Testis (tissue), 3 donors: ENCODE results near the gene NKAIN2. TPM values are rescaled to one million over a fixed set of nuclear protein-coding genes. Genes with fewer than 3 reads are reported as not detected.

Experiments
- DNase-seq: peaks from one replicate; pipeline ENCODE4 v3.0.0-alpha.2; 2019
- H3K27ac ChIP-seq, 2 donors: fragments of 200-600 bp; sonication (generic); one replicate each; pipeline ENCODE4 v1.5.1; 2019
- H3K27me3 ChIP-seq: fragments of 200-600 bp; sonication (generic); one replicate; pipeline ENCODE4 v1.5.1; 2019
- H3K36me3 ChIP-seq: fragments of 200-600 bp; sonication (generic); one replicate; pipeline ENCODE4 v1.5.1; 2017; ENCODE audit warnings: low read depth; ENCODE audit errors: missing control alignments
- H3K4me1 ChIP-seq: fragments of 200-600 bp; sonication (generic); one replicate; pipeline ENCODE4 v1.5.1; 2019
- H3K4me3 ChIP-seq, 2 donors: fragments of 200-600 bp; sonication (generic); one replicate each; pipeline ENCODE4 v1.5.1; 2017 to 2019
- H3K9me3 ChIP-seq: fragments of 200-600 bp; sonication (generic); one replicate; pipeline ENCODE4 v1.5.1; 2017
- POLR2A ChIP-seq: fragments of 450-650 bp; IDR thresholded peaks from one replicate; pipeline ENCODE4 v1.6.1; 2017; ENCODE audit warnings: antibody characterized with exemption, mild to moderate bottlenecking, moderate library complexity
- WGBS, 2 donors: methylation state at CpG; one replicate each; pipeline ENCODE4 v1.1.5; 2018; 5-methylcytosine and 5-hydroxymethylcytosine counted together
- intact Hi-C: fragments of 100-400 bp; cut with DNase I; formaldehyde crosslinking; loops from one replicate; pipeline ENCODE4 v1.15.1; 2023; ENCODE audit warnings: low total_unique reads
- polyA plus RNA-seq: library from polyadenylated mRNA; stranded (reverse); fragments of 350-450 nt; fragmentation: Illumina TruSeq; extraction: RNeasy Lipid Tissue Mini Kit (QIAGEN cat#74804); gene quantifications from one replicate; pipeline ENCODE4 v1.2.3, GENCODE V29; 2014; ENCODE audit warnings: low read depth, low replicate concordance; ENCODE audit not compliant: insufficient read depth
- total RNA-seq, 2 donors: library from RNA; depleted of rRNA; stranded (reverse); fragments of >200 nt; gene quantifications; one replicate each; pipeline ENCODE4 v1.2.3, GENCODE V29; 2016
- TF ChIP-seq, protein P1 (sequence below), 3 experiments: fragments of 450-650 bp in 2 of 3; fragments of 200-600 bp in 1 of 3; sonication (generic) in 1 of 3; IDR thresholded peaks; one replicate each; pipeline ENCODE4 v1.5.1; 2016 to 2019; ENCODE audit warnings: antibody characterized with exemption in 3 of 3, mild to moderate bottlenecking in 2 of 3, moderate library complexity in 1 of 3

Gene NKAIN2
- total and polyA plus RNA-seq, 3 donors from 2014 or later, result 0.56 to 1.1 (median 0.71) TPM

DNA sequence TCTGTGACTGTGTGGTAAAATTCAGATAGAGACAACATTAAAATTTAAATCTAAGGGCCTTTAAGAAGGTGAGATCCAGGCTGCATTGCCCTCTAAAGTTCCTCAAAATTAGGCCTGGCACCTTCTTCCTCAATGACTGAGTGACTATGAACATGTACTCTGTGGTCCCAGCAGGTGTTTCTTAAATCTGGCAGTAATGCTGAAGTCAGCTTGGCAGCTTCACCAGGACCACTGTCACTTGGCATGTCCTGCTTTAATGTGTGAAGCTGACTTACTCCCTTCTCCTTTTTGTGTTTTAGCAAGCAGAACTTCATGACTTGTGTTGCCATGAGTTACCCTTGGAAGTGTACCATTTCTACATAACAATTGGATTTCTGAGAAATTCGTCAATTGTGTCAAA, 141.7 kb downstream of the NKAIN2 start:
- 61 to 75% methylated on average over 1 of the region's 1 CpG for WGBS, 2 donors

DNA sequence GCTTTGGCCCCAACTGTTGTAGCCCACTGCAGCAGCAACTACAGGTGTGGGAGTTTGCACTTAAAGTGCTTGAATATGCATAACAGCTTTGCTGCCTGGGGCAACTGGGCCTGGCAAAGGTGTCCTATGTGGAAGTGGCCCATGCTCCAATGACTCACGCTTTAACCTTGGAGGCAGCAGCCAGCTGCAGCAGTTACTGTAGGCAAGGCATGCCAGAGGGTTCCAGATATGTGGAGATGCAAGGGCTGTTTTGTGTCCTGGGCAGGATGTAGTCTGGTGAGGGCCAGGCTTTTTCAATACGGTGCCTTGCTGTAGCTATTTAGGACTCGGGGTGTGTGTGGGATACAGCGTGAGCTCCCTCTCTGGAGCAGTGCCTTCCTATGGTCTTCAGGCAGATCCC, 150.3 kb downstream of the NKAIN2 start:
- WGBS, 2 donors, result 87 to 90% methylated on average over 4 of the region's 4 CpGs
- DNase-seq, result no peak
- Histone ChIP-seq H3K27ac (no peak overlapping the region), H3K9me3 (no peaks in the 10 kb centered on the region), H3K4me3 (no peak overlapping the region), H3K4me1 (no peaks in the 10 kb centered on the region), H3K36me3 (no peaks in the 10 kb centered on the region), H3K27me3 (no peaks in the 10 kb centered on the region)
- intact Hi-C loops, result no loop called here
- no peak for TF ChIP-seq POLR2A
- TF ChIP-seq, protein P1, sequence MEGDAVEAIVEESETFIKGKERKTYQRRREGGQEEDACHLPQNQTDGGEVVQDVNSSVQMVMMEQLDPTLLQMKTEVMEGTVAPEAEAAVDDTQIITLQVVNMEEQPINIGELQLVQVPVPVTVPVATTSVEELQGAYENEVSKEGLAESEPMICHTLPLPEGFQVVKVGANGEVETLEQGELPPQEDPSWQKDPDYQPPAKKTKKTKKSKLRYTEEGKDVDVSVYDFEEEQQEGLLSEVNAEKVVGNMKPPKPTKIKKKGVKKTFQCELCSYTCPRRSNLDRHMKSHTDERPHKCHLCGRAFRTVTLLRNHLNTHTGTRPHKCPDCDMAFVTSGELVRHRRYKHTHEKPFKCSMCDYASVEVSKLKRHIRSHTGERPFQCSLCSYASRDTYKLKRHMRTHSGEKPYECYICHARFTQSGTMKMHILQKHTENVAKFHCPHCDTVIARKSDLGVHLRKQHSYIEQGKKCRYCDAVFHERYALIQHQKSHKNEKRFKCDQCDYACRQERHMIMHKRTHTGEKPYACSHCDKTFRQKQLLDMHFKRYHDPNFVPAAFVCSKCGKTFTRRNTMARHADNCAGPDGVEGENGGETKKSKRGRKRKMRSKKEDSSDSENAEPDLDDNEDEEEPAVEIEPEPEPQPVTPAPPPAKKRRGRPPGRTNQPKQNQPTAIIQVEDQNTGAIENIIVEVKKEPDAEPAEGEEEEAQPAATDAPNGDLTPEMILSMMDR (IDR thresholded peaks at IDR 0.05), result no peak

More for the DNA sequence above, 141.7 kb downstream of the NKAIN2 start:
- no peak overlapping the region for H3K4me3 ChIP-seq
- intact Hi-C loops, result no loop called here
- H3K27ac ChIP-seq, result no peak overlapping the region
- no peaks in the 10 kb centered on the region for H3K4me1 ChIP-seq
- no peaks in the 10 kb centered on the region for H3K27me3 ChIP-seq
- H3K36me3 ChIP-seq, result no peaks in the 10 kb centered on the region
- no peak for DNase-seq
- TF ChIP-seq, protein P1 (IDR thresholded peaks at IDR 0.05), result no peak
- TF ChIP-seq POLR2A, result no peak
- H3K9me3 ChIP-seq, result no peaks in the 10 kb centered on the region

DNA sequence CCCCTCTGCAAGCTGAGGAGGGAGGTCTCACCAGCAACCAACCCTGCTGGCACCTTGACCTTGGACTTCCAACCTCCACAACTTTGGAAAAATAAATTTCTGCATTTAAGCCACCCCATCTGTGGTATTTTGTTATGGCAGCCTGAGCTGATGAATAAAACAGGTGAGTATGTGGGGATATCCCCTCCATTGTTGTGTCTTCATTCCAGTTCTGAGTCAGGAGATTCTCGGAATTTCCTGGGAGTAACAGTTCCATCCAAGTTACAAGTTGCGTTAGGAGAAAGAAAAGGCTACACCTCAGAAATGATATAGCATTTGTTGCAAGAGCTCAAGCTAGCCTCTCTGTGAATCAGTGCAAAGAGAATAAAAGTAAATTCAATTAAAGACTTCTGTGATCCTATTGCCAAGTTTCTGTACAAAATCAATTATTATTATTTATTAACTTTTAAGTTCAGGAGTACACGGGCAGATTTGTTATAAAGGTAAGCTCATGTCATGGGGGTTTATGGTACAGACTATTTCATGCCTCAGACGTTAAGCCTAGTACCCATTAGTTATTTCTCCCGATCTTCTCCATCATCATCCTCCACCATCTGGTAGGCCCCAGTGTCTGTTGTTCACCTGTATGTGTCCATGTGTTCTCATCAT, 153.0 kb downstream of the NKAIN2 start:
- Histone ChIP-seq H3K27ac (no peak overlapping the region), H3K27me3 (no peaks in the 10 kb centered on the region), H3K36me3 (no peaks in the 10 kb centered on the region), H3K4me1 (no peaks in the 10 kb centered on the region), H3K4me3 (no peak overlapping the region), H3K9me3 (no peaks in the 10 kb centered on the region)
- no peak for DNase-seq
- intact Hi-C loops, result no loop called here
- no peak for TF ChIP-seq POLR2A
- TF ChIP-seq, protein P1 (IDR thresholded peaks at IDR 0.05), result no peak
- WGBS, 2 donors, result 85 to 97% methylated on average over 5 of the region's 5 CpGs

DNA sequence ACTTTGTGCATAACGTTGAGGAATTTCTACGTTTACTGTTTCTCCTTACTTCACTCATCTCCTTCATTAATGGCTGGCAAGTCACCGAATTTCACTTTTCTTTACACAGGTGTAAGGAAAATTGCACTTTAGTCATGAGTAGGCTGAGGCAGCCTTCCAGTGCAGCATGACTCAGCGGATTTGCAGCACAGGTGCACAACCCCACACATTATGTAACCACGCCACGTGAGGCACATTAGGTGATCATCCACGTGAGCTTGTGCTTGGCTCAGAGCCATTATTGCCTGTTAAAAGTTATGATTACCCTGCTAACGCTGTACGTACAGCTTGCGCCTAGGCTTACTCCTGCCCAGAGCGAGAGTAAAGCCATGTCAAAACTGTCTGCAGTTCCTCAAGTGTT, 158.8 kb downstream of the NKAIN2 start:
- Histone ChIP-seq H3K9me3 (no peaks in the 10 kb centered on the region), H3K36me3 (no peaks in the 10 kb centered on the region), H3K4me3 (no peak overlapping the region), H3K27ac (no peak overlapping the region), H3K27me3 (no peaks in the 10 kb centered on the region), H3K4me1 (no peaks in the 10 kb centered on the region)
- TF ChIP-seq, protein P1 (IDR thresholded peaks at IDR 0.05), result no peak
- TF ChIP-seq POLR2A, result no peak
- WGBS, 2 donors, result 84 to 85% methylated on average over 11 of the region's 11 CpGs
- DNase-seq, result no peak
- intact Hi-C loops, result no loop called here

DNA sequence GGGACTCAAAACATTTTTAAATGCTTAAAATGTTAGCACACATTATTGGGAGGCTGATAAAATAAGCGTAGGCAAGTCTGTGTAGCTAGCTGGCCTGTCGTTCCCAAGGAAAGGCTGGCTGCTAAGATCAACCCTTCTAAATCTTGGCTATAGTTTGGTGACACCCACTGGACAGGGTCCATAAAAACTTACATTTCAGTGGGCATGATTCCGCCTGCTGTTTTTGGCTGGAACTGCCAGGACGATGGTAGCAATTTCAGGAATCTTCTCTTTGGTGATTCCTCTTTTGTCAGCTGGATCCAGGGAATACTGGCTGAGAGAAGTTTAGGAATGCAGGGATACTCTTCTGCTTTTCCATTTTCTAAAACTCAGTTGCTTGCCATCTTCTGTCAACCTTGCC, 162.2 kb downstream of the NKAIN2 start:
- DNase-seq, result no peak
- no peaks in the 10 kb centered on the region for H3K9me3 ChIP-seq
- no peaks in the 10 kb centered on the region for H3K4me1 ChIP-seq
- H3K27me3 ChIP-seq, result no peaks in the 10 kb centered on the region
- H3K36me3 ChIP-seq, result no peaks in the 10 kb centered on the region
- H3K27ac ChIP-seq, result no peak overlapping the region
- 58 to 82% methylated on average over 4 of the region's 4 CpGs for WGBS, 2 donors
- intact Hi-C loops, result no loop called here
- TF ChIP-seq POLR2A, result no peak
- TF ChIP-seq, protein P1 (IDR thresholded peaks at IDR 0.05), result no peak
- no peak overlapping the region for H3K4me3 ChIP-seq
